ENCODE data around the gene BTF3L4.
"Not testable (repeated sequence)": the region's sequence is repeated elsewhere in the genome, so short reads cannot be mapped to it uniquely, and the experiment has no call there.

The BTF3L4 gene

DNA sequence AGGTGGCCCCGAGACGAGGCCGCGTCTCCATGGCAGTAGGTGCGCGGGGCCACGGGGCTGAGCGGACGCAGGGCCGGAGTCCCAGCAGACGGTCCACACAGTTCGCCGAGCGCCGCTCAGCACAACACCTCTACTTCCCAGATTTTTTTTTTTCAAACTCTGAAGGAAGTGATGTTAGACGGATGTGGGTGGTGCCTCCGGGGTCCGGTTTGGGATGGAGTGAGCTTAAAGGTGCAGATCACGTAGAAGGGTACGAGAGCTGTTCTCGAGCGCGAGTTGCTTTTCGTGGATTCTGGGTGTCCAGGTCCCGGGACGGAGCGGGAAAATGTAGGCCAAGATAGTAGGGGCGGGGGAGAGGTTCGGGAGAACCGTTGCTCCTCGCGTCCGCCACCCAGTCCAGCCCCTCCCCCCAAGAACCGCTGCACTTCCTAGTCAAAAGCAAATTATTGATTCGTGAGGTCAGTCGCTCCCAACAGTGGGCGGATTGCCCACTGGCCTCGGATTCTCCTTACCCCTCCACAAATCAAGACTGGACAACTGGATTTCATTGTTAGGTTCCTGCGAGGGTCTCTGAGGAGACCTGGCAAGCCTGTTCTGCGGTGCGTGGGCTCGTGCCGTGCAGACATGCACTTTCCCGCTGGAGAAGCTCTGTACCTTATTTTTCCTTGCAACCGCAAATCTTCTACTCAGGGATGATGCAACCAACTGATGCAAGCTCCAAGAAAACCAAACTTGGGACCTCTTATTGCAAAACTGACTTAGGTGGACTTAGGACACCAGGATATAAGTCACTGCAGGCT lies 829 bp upstream of the BTF3L4 start, which contains the start of gene TXNDC12:
Gene TXNDC12 (minus strand): TSS at position 126 of the 800 bp plus-strand sequence. CDS start 95 bp downstream, at position 31.
- DNase-seq (ENCODE audit: low read depth, low spot score), result peak; percentile 30

- no peak for DNase-seq (ENCODE audit: low read depth, low spot score)
Observed at GRCh38 chr1:52055866-52056162, 281 bp upstream of the BTF3L4 start.

DNA sequence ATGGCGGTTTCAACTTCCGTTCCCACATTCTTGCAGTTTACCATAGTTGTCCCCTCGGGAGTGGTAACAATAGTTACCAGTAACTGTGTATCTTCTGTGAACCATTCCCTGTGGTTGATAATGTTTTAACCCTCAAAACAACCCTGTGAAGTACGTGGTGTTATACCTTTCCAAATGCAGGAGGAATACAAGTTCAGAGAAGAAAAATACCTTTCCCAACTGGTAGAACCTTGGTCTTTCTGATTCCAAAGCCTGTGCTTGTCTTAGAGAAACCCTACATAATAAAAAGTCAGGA lies 789 bp downstream of the BTF3L4 start:
- no peak for DNase-seq (ENCODE audit: low read depth, low spot score)

GRCh38 chr1:52057255-52057654 lies 1.2 kb downstream of the BTF3L4 start:
- DNase-seq (ENCODE audit: low read depth, low spot score), result no peak

DNA sequence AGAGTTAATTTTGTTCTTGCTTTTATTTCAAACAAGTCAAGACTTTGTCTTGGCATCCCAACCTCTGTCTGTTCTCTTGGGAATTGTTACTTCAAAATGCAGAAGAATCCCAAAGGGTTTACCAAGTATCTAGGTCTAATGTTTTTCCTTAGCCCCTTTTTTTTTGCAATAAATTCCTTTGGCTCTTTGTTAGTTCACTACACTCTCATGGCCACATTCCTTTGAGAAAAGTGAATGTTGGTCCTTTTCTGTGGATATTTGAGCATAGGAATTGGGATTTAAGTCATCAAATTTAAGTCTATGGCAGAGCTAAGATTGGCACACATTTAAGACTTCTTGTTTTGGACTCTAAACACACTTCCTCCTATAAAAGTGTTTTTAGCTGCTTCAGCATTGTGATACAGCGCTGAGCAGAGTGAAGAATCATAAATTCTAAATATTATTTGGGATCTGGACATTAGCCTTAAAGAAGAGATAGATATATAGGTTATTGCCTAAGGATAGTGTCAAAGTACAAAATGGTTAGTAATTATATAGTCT lies 1.9 kb downstream of the BTF3L4 start:
- no peak for DNase-seq (ENCODE audit: low read depth, low spot score)

DNA sequence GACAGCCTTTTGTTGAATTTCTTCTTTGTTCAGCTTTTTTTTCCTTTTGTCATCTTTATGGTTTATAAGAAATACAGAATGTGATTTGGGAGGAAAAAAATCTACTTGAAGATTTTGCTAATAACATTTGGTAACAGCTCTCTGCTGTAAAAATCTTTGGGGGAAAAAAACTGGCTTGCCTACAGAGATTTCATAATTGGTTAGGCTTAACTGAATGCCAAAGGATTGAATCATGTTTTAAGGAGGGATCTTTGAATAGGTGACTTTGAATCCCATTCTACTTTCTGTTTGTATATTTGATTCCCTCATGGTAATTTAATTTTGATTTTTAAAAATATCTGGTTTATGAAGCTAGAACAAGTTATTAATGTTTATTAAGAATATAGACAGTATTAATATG lies 3.2 kb downstream of the BTF3L4 start:
- no peak for DNase-seq (ENCODE audit: low read depth, low spot score)

DNA sequence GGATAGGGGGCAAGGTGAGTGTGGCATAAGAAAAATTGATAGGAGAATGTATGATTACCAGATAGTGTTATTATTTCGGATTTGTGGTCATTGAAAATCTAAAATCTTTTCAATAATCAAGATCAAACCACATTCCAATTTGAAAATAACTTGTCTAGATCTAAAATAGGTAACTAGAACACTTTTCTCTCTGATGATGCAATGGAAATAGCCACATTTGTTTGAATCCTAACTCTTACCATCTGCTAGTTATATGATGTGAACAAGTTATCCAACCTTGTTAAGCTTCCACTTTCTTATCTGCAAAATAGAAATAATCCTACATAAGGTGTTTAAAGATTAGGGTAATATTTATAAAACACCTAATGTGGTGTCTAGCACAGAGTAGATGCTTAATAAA lies 3.8 kb downstream of the BTF3L4 start:
- DNase-seq (ENCODE audit: low read depth, low spot score), result no peak

- no peak for DNase-seq (ENCODE audit: low read depth, low spot score)
Observed at GRCh38 chr1:52060822-52061221, 4.7 kb downstream of the BTF3L4 start.

- DNase-seq (ENCODE audit: low read depth, low spot score), result no peak
Observed at GRCh38 chr1:52063192-52063591, 7.1 kb downstream of the BTF3L4 start.

- no peak for DNase-seq (ENCODE audit: low read depth, low spot score)
Observed at GRCh38 chr1:52070704-52071103, 14.6 kb downstream of the BTF3L4 start.

DNA sequence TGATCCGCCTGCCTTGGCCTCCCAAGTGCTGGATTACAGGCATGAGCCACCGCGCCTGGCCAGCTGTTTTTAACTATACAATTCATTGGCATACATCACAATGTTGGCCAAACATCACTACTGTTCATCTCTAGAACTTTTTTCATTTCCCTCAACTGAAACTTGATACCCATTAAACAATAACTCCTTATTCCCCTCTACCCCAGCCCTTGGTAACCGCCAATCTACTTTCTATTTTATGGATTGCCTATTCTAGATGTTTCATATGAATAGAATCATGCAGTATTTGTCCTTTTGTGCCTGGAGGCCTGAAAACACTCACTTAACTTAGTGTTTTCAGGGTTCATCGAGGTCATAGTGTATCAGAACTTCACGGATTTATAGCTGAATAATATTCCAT lies 16.2 kb downstream of the BTF3L4 start:
- DNase-seq (ENCODE audit: low read depth, low spot score), result no peak

GRCh38 chr1:52077277-52077676 lies 21.2 kb downstream of the BTF3L4 start:
- not testable (repeated sequence) for DNase-seq (ENCODE audit: low read depth, low spot score)

GRCh38 chr1:52080014-52080415 lies 23.9 kb downstream of the BTF3L4 start:
- no peak for DNase-seq (ENCODE audit: low read depth, low spot score)

DNA sequence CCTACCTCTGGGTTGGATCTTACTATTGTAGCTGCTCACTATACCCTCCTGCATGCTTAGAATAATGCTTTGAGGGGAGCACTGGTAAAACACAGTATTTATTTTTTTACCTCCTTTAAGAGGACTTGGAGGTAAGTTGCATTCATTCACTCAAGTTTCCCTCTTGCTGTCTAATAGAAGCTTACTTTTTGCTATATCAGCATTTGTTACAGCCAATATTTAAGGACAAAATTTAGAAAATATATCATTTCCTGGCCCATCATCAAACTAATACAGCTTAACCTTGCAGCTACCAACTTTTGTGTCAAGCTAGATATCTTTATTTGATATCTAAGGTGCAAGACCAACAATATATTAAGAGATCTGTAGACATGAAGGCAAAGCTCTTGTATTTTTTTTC lies 31.8 kb downstream of the BTF3L4 start:
- not testable (repeated sequence) for DNase-seq (ENCODE audit: low read depth, low spot score)

DNA sequence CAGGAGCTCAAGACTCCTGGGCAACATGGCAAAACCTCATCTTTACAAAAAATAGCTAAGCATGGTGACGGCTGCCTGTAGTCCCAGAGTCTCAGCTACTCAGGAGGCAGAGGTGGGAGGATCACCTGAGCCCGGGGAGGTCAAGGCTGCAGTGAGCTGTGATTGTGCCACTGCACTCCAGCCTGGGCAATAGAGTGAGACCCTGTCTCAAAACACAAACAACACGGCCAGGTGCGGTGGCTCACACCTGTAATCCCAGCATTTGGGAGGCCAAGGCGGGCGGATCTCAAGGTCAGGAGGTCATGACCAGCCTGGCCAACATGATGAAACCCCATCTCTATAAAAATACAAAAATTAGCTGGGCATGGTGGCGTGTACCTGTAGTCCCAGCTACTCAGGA lies 38.2 kb downstream of the BTF3L4 start:
- DNase-seq (ENCODE audit: low read depth, low spot score), result not testable (repeated sequence)

DNA sequence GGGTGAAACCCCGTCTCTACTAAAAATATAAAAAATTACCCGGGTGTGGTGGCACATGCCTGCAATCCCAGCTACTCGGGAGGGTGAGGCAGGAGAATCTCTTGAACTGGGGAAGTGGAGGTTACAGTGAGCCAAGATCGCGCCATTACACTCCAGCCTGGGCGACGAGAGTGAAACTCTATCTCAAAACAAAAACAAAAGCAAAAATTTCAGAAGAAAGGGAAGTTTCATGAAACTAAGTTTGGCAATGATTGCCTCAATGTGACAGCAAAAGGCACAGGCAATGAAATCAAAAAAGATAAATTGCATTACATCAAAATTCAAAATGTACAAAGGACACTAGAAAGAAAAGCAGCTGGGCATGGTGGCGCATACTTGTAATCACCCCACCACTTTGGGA lies 40.1 kb downstream of the BTF3L4 start:
- no peak for DNase-seq (ENCODE audit: low read depth, low spot score)

- no peak for DNase-seq (ENCODE audit: low read depth, low spot score)
Observed at GRCh38 chr1:52098139-52098871, 42.2 kb downstream of the BTF3L4 start.

DNA sequence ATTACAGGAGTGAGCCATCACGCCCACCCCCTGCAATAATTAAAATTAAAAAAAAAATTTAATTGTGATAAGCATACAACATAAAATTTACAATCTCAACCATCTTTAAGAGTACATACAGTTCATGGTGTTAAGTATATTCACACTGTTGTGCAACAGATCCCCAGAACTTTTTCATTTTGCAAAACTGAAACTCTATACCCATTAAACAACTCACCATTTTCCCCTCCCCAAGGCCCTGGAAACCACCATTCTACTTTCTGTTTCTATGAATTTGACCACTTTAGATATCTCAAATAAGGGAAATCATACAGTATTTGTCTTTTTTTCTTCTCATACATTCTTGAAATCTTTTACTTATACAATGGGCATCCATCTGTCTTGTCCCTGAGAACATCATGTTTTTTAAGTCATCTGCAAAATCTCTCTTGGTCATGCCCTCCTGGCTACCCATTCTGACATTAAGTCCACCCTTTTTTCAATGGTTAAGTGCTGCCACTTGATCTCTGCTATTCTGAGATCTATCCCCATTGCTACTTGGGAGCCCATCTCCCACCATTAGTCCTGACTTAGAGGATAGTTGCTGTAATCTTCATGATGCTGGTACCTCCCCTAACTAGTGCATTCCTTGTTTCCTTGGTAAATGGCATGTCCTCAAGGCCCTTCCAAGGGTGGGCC lies 46.4 kb downstream of the BTF3L4 start:
- DNase-seq (ENCODE audit: low read depth, low spot score), result no peak

- DNase-seq (ENCODE audit: low read depth, low spot score), result no peak
Observed at GRCh38 chr1:52111492-52111891, 55.4 kb downstream of the BTF3L4 start.

- DNase-seq (ENCODE audit: low read depth, low spot score), result no peak
Observed at GRCh38 chr1:52112489-52112888, 56.4 kb downstream of the BTF3L4 start.

GRCh38 chr1:52119301-52120079 lies 63.4 kb downstream of the BTF3L4 start:
- DNase-seq (ENCODE audit: low read depth, low spot score), result no peak

DNA sequence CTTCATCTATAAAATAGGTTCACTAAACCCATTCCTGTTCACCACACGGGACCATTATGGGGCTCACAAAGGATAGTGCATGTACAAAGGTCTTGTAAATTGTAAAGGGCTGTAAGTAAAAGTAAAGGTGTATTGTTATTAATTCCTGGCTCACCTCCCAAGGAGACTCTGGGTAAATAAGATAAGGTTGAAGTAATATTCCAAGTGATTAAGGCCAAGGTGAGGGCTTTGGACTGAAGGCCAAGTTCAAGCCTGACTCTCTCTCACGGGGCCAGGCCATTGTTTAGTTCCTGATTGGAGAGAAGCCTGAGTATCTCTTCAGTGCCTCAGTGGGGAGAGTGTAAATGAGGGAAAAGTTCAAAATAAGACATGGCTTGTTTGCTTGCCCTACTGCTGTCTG lies 66.3 kb downstream of the BTF3L4 start:
- no peak for DNase-seq (ENCODE audit: low read depth, low spot score)

Measured in activated CD4-positive, CD25-positive, alpha-beta regulatory T cell treated with anti-CD3 and anti-CD28 coated beads, Interleukin-2, amount 50 U/mL, for 16 hours (primary cell).